ENCODE results near the gene CDK5R2.

CDK5R2 gene

GRCh38 chr2:218993345-218994315, 34.2 kb downstream of the CDK5R2 start, which contains the start of gene CRYBA2:
TSS of gene CRYBA2 (minus strand) at chr2:218993422. CDS start at chr2:218993176, 246 bp downstream.
- Histone ChIP-seq H3K27ac (ENCODE audit: low read depth, low read length) (no peak within 1 kb of the TSS), H3K4me2 (ENCODE audit: low read length) (no peak within 1 kb of the TSS), H3K9me2 (replicated peaks; ENCODE audit: control insufficient read depth, low read length) (no peaks in the 10 kb centered on the region), H3K4me1 (ENCODE audit: control insufficient read depth, low read length) (peaks cover 5% of the 10 kb centered on the region; the same call in 1 of the 2 replicates), H4K20me1 (ENCODE audit: control insufficient read depth, insufficient read depth, low read depth, low read length) (no peaks in the 10 kb centered on the region), H3K36me3 (ENCODE audit: control insufficient read depth, low read length) (no peaks in the 10 kb centered on the region), H3K4me3 (ENCODE audit: low read length) (no peak within 1 kb of the TSS), H3F3A (ENCODE audit: control insufficient read depth, insufficient read depth) (no peaks in the 10 kb centered on the region), H3K27me3 (ENCODE audit: control insufficient read depth, low read length) (peaks cover 87% of the 10 kb centered on the region), H3K9me3 (ENCODE audit: control insufficient read depth, insufficient read depth, low read length) (no peaks in the 10 kb centered on the region), H3K79me2 (ENCODE audit: control insufficient read depth, low read length) (no peaks in the 10 kb centered on the region)
- no peak for TF ChIP-seq CTCF (IDR thresholded peaks at IDR 0.05; ENCODE audit: low read depth, low read length, poor library complexity, severe bottlenecking)
- TF ChIP-seq EZH2phosphoT487 (IDR thresholded peaks at IDR 0.05; ENCODE audit: borderline replicate concordance, low read length), result no peak; the same call in 1 of the 2 replicates

GRCh38 chr2:218995561-218995960, 36.1 kb downstream of the CDK5R2 start:
- TF ChIP-seq CTCF (IDR thresholded peaks at IDR 0.05; ENCODE audit: low read depth, low read length, poor library complexity, severe bottlenecking) (no peak), EZH2phosphoT487 (IDR thresholded peaks at IDR 0.05; ENCODE audit: borderline replicate concordance, low read length) (no peak)
- Histone ChIP-seq H3K9me3 (ENCODE audit: control insufficient read depth, insufficient read depth, low read length) (no peaks in the 10 kb centered on the region), H3K27me3 (ENCODE audit: control insufficient read depth, low read length) (peaks cover 86% of the 10 kb centered on the region), H3F3A (ENCODE audit: control insufficient read depth, insufficient read depth) (no peaks in the 10 kb centered on the region), H3K4me1 (ENCODE audit: control insufficient read depth, low read length) (peaks cover 8% of the 10 kb centered on the region; the same call in 1 of the 2 replicates), H3K36me3 (ENCODE audit: control insufficient read depth, low read length) (no peaks in the 10 kb centered on the region), H3K9me2 (replicated peaks; ENCODE audit: control insufficient read depth, low read length) (no peaks in the 10 kb centered on the region), H4K20me1 (ENCODE audit: control insufficient read depth, insufficient read depth, low read depth, low read length) (no peaks in the 10 kb centered on the region), H3K27ac (ENCODE audit: low read depth, low read length) (no peak overlapping the region), H3K4me3 (ENCODE audit: low read length) (no peak overlapping the region), H3K79me2 (ENCODE audit: control insufficient read depth, low read length) (no peaks in the 10 kb centered on the region), H3K4me2 (ENCODE audit: low read length) (0 out of 2 replicates have a peak overlapping the region, but pooled peaks have one; percentile 56)

- H3F3A ChIP-seq (ENCODE audit: control insufficient read depth, insufficient read depth), result no peaks in the 10 kb centered on the region
- no peaks in the 10 kb centered on the region for H4K20me1 ChIP-seq (ENCODE audit: control insufficient read depth, insufficient read depth, low read depth, low read length)
- H3K4me1 ChIP-seq (ENCODE audit: control insufficient read depth, low read length), result peaks cover 8% of the 10 kb centered on the region; the same call in 1 of the 2 replicates
- peak overlapping the region; percentile 44; the same call in 1 of the 2 replicates for H3K4me3 ChIP-seq (ENCODE audit: low read length)
- H3K79me2 ChIP-seq (ENCODE audit: control insufficient read depth, low read length), result no peaks in the 10 kb centered on the region
- no peaks in the 10 kb centered on the region for H3K9me3 ChIP-seq (ENCODE audit: control insufficient read depth, insufficient read depth, low read length)
- peaks cover 86% of the 10 kb centered on the region for H3K27me3 ChIP-seq (ENCODE audit: control insufficient read depth, low read length)
- no peaks in the 10 kb centered on the region for H3K36me3 ChIP-seq (ENCODE audit: control insufficient read depth, low read length)
- no peaks in the 10 kb centered on the region for H3K9me2 ChIP-seq (replicated peaks; ENCODE audit: control insufficient read depth, low read length)
- H3K4me2 ChIP-seq (ENCODE audit: low read length), result peak overlapping the region; percentile 56; the same call in 1 of the 2 replicates
- H3K27ac ChIP-seq (ENCODE audit: low read depth, low read length), result no peak overlapping the region
- no peak for TF ChIP-seq EZH2phosphoT487 (IDR thresholded peaks at IDR 0.05; ENCODE audit: borderline replicate concordance, low read length)
- TF ChIP-seq CTCF (IDR thresholded peaks at IDR 0.05; ENCODE audit: low read depth, low read length, poor library complexity, severe bottlenecking), result peak; percentile 89
These were observed 36.7 kb downstream of the CDK5R2 start for GRCh38 chr2:218995972-218996711.

All from DOHH2 (cell line).